D341Med (cell line): ENCODE measurements around the gene SEBOX.
"Not testable (repeated sequence)": the region's sequence is repeated elsewhere in the genome, so short reads cannot be mapped to it uniquely, and the experiment has no call there.

Experiments
- DNase-seq: peaks from one replicate; pipeline ENCODE4 v3.0.0; 2012; ENCODE audit warnings: low spot score

The SEBOX gene

DNA sequence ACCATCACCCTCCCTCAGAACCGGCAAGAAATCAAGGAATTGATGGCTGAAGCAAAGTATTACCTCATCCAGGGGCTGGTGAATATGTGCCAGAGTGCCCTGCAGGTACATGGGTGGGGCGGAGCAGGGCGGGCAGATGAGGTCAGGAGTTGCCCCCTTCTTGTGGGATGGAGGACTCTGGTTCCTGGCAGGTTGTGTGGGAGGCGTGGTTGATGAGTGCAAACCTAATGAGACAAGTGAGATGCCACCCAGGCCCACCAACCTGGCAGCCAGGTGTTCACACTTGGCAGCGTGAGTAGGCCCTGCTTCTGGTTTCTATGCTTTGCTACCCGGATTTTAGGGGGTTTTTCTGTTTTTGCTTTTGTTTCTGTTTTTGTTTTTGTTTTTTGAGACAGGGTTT, 24.6 kb downstream of the SEBOX start:
- DNase-seq, result no peak

DNA sequence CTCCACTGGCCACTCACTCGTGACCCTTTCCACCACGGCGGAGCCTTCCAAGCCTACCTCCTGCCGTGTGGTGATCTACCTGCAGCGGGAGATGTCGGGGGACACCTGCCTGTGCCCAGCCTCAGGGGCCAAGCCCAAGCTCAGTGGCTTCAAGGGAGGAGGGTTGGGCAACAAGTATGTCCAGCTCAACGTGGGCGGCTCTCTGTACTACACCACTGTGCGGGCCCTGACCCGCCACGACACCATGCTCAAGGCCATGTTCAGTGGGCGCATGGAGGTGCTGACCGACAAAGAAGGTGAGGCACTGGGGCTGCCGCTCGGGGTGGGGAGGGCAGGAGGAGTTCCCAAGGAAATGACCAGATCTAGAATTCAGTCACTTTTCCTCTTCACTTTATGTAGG, 25.6 kb downstream of the SEBOX start:
- no peak for DNase-seq

DNA sequence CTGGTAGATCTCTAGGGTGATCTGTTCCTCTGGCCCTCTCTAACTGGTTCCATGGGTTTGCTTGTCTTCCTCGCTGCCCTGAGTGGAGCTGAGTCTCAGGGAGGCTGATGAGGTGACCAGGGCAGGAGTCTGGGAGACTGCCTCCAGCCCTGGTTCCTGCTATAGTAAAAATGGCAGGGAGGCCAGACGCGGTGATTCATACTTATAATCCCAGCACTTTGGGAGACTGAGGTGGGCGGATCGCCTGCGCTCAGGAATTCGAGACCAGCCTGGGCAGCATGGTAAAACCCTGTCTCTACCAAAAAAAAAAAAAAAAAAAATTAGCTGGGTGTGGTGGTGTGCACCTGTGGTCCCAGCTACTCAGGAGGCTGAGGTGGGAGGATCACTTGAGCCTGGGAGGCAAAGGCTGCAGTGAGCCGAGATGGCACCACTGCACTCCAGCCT, 26.2 kb downstream of the SEBOX start:
- not testable (repeated sequence) for DNase-seq

DNA sequence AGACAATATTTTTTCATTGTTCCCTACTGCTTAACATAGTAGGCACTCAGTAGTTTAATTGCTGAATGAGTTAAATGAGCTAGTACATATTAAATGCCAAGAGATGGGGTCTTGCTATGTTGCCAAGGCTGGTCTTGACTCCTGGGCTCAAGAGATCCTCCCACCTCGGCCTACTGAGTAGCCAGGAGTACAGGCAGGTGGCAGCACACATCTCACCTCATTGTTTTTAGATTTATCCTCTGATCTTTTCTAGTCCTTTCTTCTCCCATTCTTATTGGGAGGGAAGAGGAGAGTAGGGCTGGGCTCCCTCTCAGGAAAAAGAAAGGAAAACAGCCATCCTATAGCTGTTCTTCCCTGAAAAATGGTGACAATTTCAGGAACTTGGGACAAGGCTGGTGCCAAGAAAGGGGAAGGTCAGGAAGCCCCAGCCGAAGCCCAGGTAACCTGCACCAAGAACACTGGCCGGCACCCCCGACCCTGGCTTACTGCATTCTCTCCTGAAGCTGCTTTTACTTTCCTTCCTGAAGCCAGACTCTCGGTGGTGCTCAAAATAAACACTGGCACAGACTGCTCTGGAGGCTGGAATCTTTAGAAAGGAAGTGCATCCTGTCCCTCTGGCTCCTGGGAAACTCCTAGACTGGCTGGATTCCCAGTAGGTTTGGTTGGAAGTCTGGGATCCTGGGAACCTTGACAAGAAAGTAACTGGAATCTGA, 26.8 kb downstream of the SEBOX start:
- DNase-seq, result no peak

DNA sequence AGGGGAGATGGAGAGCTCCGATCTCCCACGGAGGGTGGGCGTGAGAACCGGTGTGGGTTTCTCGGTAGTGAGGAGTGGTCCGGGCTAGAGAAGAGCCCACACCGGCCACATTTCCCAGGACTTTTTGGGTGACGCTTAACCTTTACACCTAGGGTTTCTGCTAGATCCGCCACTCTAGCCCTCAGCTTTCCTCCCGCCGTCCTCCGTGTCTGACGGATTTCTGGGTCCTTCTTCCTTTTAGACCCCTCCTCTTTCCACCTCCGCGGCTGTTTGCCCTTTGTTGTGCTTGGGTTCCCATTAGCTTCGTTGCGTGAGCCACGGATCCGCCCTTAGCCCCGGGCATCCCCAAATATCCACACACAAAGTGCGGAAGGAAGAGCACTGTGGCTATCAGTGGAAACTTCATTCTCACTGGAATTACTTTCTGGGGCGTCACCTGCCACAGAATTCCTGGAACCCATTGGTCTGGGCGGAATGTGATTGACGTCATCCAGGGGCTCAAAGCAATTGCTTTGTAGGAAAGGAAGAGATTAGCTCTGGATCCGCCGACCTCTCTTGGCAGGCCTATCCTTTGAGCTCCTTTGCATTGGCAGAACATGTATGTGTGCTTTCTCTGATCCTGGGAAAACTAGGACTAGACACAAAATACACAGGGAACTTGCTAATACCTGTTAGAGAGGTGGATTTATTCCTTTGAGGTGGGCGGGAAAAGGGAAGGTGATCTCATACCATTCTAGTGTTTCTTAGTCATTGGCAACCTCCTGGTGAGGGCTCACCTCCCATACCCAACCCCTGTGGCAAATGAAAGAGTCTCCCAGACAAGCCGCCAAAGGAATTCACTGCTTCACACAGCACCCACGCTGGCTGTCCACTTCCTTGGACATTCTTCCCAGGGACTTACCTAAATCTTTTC, 28.8 kb downstream of the SEBOX start:
- DNase-seq, result peak; percentile 87

DNA sequence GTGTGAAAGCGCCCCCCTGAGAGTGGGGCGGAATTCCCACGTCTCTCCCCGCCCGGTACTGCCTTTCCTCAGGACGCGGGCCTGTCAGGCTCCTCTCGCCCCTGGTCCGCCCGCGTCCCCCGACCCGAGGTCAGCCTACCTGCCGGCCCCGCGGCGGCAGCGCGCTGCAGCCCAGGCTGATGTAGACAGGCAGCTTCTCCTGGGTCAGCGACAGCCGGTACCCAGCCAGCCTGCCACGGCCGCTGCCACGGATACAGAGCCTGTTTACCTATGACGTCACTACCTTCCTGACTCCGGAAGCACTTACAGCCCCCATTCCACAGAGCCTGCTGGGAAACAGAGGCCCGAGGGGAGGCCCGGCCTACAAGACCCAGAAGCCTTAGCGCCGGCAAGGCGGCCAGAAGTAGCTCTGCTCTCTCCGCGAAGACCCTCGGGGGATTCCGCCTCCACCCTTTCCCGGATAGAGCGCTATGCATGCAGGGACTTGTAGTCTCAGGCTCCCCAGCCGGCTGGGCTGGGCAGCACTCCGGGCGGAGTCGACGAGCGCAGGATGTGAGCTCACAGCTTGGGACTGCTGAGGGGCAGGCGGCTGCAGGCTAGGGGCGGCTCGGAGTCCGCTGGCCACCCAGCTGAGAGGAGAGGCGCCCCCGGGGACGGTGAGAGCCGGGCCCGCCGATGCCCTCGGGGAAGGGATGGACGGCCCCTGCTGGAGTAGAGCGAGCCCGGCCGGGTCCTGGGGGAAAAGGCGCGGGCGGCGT, 29.6 kb downstream of the SEBOX start, which contains the start of the genes IFT20 and TNFAIP1:
Gene IFT20 (minus strand): TSS at position 272 of the 758 bp plus-strand sequence. CDS start 3,487 bp downstream, outside the sequence.
Gene TNFAIP1 (plus strand): TSS at position 561 of the 758 bp plus-strand sequence. CDS start 3,761 bp downstream, outside the sequence.
- DNase-seq, result peak; percentile 97

DNA sequence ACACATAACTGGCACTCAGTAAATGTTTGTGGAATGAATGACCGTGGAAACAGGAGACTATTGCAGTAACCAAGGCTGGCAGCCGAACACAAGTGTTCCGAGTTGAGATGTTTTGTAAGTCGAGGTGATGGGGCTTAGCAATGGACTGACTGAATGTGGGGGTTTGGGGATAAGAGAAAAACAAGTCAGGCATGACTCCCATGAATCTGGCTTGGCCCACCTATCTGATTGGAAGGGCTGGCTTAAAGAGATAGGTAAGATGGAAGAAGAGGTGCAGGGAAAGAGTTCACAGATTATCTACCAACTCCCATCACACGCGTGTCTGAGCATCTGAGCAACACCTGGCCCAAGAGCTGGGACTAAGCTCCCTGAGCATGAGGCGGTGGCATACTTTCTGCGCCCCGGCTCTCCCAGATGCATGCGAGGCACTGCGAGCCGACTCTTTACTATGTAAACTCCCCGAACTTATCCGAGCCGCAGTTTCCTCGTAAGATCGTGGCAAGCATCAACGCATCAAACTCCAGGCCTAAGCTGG, 30.3 kb downstream of the SEBOX start:
- no peak for DNase-seq

DNA sequence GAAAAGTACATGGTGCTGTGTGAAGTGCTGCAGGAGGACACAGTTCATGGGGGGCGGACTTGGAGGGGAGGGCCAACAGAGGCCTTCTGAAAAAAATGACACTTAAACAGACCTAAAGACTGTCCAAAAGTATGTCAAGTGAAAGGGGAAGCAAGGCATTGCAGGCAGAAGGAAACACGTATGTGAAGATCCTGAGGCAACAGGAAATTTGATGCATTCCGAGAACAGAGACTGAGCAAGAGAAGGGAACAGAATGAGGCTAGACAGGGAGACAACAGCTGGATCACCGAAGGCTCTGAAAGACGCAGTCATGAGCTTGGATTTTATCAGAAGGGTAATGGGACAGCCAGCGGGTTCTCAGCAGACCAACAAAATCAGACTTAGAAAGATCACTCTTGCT, 30.8 kb downstream of the SEBOX start:
- no peak for DNase-seq

DNA sequence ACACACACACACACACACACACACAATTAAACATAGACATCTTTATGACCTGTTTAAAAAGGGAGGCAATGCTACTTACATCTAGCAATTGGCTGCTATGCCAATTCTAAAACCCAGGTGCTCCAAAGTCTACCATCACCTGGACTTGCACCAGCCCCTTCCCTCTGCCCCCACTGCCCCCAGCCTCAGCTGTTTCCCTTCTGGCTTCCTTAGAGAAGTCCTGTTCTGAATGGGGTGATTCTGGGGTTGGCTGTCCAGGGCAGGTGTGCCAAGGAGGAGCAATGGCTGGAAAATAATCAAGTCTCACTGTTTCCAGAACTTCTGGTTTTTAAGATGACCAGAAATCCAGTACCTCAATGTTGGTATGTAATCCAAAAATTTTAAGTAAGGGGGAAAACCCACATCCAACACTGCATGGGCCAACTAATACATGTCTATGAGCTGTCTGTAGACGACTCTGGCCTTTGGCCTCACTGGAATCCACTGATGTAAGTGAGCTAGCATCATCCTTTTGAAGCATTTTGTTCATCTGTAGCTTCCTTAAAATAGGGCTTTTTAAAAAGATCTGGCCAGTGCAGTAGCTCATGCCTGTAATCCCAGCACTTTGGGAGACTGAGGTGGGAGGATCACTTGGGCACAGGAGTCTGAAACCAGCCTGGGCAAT, 31.8 kb downstream of the SEBOX start:
- DNase-seq, result no peak

DNA sequence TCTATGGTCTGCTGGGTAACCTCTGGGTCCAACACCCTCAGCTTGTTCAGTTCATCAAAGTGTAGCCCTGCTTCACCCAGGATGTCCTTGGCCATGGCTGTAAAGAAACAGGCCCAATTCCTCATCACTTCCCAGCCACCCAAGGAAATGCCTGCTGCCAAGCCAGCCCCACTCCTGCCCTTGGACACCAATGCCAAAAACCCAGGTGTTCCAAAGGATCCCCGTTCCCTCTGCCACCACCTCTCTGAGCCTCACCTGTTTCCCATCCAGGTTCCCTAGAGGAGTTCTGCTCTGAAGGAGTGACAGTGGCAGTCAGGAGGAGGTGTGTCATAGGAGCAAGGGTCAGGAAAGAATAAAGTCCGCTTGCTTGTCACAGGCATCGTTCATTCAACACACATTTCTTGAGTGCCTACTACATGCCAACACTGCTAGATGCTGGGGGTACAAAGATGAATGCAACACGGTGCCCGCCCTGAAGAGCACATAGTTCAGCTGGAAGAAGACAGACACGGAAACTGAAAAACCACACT, 33.0 kb downstream of the SEBOX start:
- DNase-seq, result no peak

DNA sequence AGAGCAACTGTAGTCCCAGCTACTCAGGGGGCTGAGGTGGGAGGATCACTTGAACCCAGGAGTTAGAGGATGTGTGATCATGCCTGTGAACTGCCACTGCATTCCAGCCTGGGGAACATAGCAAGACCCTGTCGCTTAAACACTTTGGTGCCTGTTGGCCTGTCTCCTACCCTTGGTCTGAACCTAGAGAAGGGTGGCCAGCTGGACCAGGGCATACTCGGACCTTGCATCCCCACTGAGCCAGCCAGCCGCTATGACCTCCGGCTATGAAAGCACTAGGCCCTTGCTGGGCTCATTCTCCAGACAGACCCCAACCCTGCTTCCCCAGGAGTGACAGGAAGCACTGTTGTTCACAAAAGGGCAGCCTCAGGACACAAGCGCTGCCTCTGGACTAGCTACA, 34.3 kb downstream of the SEBOX start:
- no peak for DNase-seq

DNA sequence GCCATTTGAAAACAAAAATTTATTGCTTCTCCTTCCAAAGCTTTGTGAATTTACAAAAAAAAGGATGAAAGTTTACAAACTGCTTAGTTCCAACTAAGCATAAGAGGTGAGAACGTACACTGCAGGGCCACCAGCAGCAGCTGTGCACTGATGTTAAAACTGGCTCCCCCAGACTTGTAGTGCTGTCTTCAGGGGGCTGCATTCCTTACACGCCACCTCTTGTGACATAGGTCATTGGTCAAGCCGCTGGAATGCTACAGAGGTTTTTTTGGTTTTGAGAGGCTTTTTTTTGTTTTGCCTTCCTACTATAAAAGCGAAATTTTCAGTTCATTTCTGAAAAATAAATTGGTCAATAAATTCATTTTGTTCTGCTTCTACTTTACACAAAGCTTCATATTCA, 36.7 kb downstream of the SEBOX start:
- DNase-seq, result peak; percentile 11

DNA sequence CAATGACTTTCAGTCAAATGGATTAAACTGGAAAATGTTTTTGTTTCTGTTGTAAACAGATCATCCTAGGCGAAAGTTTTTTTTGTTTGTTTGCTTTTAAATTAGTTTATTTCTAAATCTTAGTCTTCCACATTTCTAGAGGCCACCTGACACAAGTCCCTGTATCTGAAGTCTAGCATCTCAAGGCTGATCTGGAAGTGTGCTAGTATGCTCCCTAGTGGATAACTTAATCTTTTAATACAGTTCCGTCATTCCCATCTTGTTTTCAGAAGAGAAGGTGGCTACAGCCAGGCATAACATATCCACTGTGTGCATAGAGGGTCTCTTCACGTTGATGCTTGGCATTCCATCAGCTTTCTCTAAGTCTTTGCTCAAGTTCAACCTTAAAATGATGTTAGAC, 37.3 kb downstream of the SEBOX start:
- DNase-seq, result peak; percentile 58

DNA sequence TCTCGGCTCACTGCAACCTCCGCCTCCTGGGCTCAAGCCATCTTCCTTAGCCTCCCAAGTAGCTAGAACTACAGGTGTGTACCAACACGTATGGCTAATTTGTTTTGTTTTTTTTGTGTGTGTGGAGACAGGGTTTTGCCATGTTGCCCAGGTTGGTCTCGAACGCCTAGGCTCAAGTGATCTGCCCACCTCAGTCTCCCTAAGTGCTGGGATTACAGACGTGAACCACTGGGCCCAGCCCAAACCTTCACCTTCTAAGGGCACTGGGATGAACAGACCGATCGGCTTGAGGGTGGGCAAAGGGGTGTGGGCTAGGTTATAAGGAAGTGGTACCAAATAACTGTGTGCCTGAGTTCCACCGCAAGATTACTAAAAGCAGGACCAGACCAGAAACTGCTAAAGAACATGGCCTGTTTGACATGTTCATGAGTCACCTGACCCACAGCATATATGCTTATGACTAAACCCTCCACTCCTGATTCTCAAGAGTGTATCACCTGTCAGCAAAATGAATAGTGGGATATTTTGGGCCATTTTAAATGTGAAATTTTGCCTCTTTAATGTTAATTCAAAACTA, 37.9 kb downstream of the SEBOX start:
- peak; percentile 14 for DNase-seq

DNA sequence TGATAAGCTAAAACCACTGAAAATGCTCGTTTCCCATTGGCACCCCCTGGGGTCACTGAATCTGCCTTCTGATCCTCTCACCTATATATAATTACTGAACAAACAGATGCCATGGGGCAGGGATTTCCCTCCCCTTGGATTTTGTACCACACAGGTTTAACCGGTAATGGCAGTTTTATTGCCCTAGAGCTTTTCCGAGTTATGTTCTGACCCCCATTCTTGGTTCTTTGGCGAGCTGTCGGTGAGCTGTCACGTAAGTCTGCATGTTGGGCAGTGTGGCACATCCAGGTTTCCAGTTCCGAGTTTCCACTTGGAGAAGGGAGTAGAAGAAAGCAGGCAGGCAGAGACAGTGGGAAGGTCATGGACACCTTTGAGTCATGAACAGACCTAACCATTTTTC, 38.9 kb downstream of the SEBOX start:
- peak; percentile 14 for DNase-seq

DNA sequence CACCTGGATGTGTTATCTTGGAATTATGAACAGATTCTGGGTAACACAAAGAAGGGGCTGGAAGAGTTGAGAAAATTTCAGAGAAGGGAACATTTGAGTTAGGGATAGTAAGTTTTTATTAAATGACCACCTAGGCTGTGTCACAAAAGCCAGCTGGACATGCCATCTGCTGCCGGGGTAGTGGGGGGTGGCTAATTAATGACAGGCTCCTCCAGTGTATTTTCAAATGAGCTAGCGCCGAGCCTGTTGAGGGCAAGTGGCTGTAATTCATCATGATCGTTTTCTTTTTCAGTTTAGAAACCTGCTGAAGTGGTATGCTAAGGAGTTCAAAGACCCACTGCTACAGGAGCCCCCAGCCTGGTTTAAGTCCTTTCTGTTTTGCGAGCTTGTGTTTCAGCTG, 39.8 kb downstream of the SEBOX start:
- peak; percentile 31 for DNase-seq

DNA sequence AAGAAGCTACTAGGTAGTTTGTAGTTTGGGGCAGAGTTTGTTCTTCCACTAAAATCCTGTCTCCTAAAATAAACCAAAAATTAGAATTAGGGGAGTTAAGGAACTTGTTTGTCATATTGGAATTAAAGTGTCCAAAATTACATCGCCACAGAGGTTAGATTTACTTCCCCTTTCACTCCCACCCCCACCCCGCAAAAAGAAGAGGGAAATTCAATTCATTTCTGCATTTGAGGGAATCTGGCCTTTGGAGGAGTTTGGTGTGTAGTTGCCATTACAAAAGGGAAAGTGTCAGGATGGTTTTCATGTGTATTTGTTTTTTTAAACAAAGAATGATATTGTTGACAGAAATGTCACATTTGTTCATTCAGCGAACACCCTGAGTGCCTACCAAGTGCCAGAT, 40.2 kb downstream of the SEBOX start:
- no peak for DNase-seq

DNA sequence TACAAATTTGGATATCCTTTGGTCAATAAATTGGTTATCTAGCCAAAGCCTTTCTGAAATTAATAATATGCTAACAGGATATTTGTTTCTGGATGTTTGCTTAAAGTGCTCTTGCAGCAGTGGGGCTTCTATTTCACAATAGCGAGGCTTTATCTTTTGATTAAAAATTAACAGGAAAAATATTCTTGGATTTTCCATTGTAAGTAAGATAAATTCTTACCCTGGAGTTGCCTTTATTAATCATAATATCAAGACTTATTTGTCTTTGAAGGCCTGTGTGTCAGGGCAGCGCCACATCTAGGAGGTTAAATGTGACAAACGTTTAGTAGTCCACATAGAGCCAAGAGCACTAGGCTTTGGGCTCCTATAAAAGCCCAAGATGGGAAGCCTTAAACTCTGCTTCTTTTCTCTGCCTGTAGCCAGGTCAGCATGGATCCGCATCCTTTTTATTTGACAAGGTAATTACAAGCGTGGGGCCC, 40.7 kb downstream of the SEBOX start:
- DNase-seq, result no peak

DNA sequence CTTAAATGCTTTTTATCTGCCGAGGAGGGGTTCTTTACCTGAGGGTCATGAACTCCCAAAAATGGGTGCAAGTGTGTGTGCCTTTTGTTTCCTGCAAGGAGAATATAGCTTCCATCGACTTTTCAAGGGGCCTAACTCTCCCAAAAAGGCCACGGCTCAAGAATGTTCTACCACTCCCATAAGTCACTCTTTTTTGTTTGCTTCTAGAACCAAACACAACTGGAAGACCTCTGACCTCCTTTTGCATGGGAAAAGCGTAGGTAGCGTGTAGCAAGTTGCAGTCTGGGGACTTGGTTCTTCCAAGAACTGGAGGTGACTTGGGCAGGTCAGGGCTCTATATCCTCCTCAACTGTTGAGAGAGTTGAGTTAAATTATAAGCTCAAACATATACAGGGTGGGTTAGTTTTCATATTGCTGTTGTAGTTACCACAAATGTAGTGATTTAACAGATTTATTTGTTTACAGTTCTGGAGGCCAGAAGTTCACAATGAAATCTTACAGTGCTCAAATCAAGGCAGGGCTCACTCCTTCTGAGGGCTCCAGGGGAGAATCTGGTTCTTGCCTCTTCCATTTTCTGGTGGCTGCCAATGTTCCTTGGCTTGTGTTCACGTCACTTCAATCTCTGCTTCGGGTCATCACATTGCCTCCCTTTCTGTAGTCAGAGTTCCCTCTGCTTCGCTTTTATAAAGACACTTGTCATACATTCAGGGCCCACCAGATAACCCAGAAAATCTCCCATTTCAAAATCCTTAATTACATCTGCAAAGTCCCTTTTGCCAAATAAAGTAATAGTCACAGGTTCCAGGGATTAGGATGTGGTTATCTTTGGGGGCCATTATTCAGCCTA, 44.6 kb downstream of the SEBOX start:
- no peak for DNase-seq

DNA sequence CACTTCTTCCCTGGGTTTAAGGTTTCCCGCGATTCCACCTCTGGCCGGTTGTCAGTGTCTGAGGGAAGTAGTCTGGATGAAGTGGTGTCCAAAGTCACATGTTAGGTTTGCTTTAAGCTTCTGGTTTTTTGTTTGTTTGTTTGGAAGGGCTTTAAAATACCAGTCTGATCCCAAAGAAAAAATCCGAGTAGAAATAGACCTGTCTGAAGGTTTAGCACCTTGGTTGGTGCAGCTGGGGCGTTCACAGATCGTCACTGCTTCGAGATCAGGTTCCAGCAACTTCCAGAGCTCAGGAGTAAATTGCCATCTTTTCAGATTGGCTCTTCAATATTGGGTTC, 45.4 kb downstream of the SEBOX start:
- DNase-seq, result no peak
